ENCODE results near the gene COBL. TPM values are rescaled to one million over a fixed set of nuclear protein-coding genes. Genes with fewer than 3 reads are reported as not detected.

Gene COBL
- total and polyA plus RNA-seq, 9 of the 15 experiments (the other 6 are each of a cell fraction or from before 2014, with no cell fraction given): 0.01 to 2.4 (median 0.09) TPM; not detected in 3

DNA sequence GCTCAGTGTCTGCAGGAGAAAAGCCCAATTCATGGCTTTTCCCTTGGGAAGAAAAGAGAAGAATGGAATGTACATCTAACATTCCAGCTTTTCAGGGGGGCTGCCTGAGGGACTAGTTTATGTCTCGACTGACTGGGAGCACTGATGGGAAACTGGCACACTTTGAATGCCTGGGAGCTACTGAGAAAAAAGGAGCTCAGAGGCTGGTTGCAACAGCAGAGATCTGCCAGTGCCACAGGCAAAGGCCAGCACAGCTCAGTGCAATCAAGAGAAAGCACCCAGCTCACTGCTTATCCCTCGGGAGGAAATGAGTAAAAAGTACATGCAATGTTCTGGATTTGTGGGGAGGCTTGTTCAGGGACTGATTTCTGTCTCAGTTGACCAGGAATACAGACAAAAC is 226.2 kb downstream of the COBL start:
- Histone ChIP-seq H3K36me3 (ENCODE audit: control insufficient read depth, insufficient read depth, low read length) (no peaks in the 10 kb centered on the region), H3K9me3 (replicated peaks; ENCODE audit: control insufficient read depth, insufficient read depth, low read depth, low read length) (no peaks in the 10 kb centered on the region), H3K27me3 (ENCODE audit: control insufficient read depth in 2 of 2, insufficient read depth in 2 of 2, low read length in 2 of 2) (peaks cover 0 to 12% of the 10 kb centered on the region in 2 experiments; a peak in 2 of 5 replicates), H4K20me1 (replicated peaks; ENCODE audit: control insufficient read depth, insufficient read depth, low read length) (no peaks in the 10 kb centered on the region), H3K79me2 (ENCODE audit: control insufficient read depth, insufficient read depth, low read length) (no peaks in the 10 kb centered on the region), H3K4me1 (replicated peaks in 1 of 2; ENCODE audit: control insufficient read depth in 2 of 2, insufficient read depth in 2 of 2, low read length in 2 of 2) (no peaks in the 10 kb centered on the region), H3K4me3 (no peak overlapping the region), H3K27ac (ENCODE audit: extremely low read depth, low read depth, low read length) (no peak overlapping the region), H3K9me1 (ENCODE audit: control insufficient read depth, insufficient read depth, low read length) (no peaks in the 10 kb centered on the region), H2AFZ (ENCODE audit: low read depth, low read length) (no peak overlapping the region), H3K4me2 (ENCODE audit: insufficient read depth, low read length) (no peak overlapping the region), H3K9ac (ENCODE audit: insufficient read depth in 1 of 2, low read depth in 2 of 2, low read length in 2 of 2) (no peak overlapping the region)
- 0% methylated on average over 2 of the region's 2 CpGs for WGBS (ENCODE audit: insufficient coverage, low coverage, missing lambda C conversion rate)
- ATAC-seq (no peak), FAIRE-seq (no peak), DNase-seq (ENCODE audit: extremely low read depth in 1 of 4, low spot score in 3 of 4) (no peak)
- TF ChIP-seq NFATC3 (IDR thresholded peaks at IDR 0.05) (no peak), GTF2F1 (IDR thresholded peaks at IDR 0.05; ENCODE audit: low read depth, low read length) (no peak), ZBED1 (IDR thresholded peaks at IDR 0.05) (no peak), EP300 (IDR thresholded peaks at IDR 0.05; ENCODE audit: low read length) (no peak)
- TF ChIP-seq, protein P1, sequence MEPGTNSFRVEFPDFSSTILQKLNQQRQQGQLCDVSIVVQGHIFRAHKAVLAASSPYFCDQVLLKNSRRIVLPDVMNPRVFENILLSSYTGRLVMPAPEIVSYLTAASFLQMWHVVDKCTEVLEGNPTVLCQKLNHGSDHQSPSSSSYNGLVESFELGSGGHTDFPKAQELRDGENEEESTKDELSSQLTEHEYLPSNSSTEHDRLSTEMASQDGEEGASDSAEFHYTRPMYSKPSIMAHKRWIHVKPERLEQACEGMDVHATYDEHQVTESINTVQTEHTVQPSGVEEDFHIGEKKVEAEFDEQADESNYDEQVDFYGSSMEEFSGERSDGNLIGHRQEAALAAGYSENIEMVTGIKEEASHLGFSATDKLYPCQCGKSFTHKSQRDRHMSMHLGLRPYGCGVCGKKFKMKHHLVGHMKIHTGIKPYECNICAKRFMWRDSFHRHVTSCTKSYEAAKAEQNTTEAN (CRISPR knock-in tag; IDR thresholded peaks at IDR 0.05): no peak
- no TSS peak for BruUV-seq (replicated peaks)
- POLR2A ChIA-PET: no interaction called here
- CTCF ChIA-PET (ENCODE audit: low intra/inter-chr PET ratio): no interaction called here
- in situ Hi-C loops (cut with MboI) (no loop called here), intact Hi-C loops (cut with micrococcal nuclease) (no loop called here)

- in situ Hi-C loops (cut with MboI) (no loop called here), intact Hi-C loops (cut with micrococcal nuclease) (no loop called here)
- ChIA-PET POLR2A (no interaction called here), CTCF (ENCODE audit: low intra/inter-chr PET ratio) (no interaction called here)
- Histone ChIP-seq H3K36me3 (ENCODE audit: control insufficient read depth, insufficient read depth, low read length) (no peaks in the 10 kb centered on the region), H3K9ac (ENCODE audit: insufficient read depth in 1 of 2, low read depth in 2 of 2, low read length in 2 of 2) (no peak overlapping the region), H4K20me1 (replicated peaks; ENCODE audit: control insufficient read depth, insufficient read depth, low read length) (no peaks in the 10 kb centered on the region), H2AFZ (ENCODE audit: low read depth, low read length) (no peak overlapping the region), H3K4me3 (no peak overlapping the region), H3K79me2 (ENCODE audit: control insufficient read depth, insufficient read depth, low read length) (no peaks in the 10 kb centered on the region), H3K9me1 (ENCODE audit: control insufficient read depth, insufficient read depth, low read length) (no peaks in the 10 kb centered on the region), H3K27me3 (ENCODE audit: control insufficient read depth in 2 of 2, insufficient read depth in 2 of 2, low read length in 2 of 2) (peaks cover 11 to 49% of the 10 kb centered on the region in 2 experiments; a peak in 4 of 5 replicates), H3K4me2 (ENCODE audit: insufficient read depth, low read length) (no peak overlapping the region), H3K9me3 (replicated peaks; ENCODE audit: control insufficient read depth, insufficient read depth, low read depth, low read length) (no peaks in the 10 kb centered on the region), H3K4me1 (replicated peaks in 1 of 2; ENCODE audit: control insufficient read depth in 2 of 2, insufficient read depth in 2 of 2, low read length in 2 of 2) (no peaks in the 10 kb centered on the region), H3K27ac (ENCODE audit: extremely low read depth, low read depth, low read length) (no peak overlapping the region)
- FAIRE-seq: no peak
- DNase-seq (ENCODE audit: extremely low read depth in 1 of 4, low spot score in 3 of 4): no peak
- 0% methylated on average over 9 of the region's 12 CpGs for WGBS (ENCODE audit: insufficient coverage, low coverage, missing lambda C conversion rate)
- BruUV-seq (replicated peaks): no TSS peak
- no peak; the same call in 2 of the 3 replicates for ATAC-seq
- TF ChIP-seq, protein P2, sequence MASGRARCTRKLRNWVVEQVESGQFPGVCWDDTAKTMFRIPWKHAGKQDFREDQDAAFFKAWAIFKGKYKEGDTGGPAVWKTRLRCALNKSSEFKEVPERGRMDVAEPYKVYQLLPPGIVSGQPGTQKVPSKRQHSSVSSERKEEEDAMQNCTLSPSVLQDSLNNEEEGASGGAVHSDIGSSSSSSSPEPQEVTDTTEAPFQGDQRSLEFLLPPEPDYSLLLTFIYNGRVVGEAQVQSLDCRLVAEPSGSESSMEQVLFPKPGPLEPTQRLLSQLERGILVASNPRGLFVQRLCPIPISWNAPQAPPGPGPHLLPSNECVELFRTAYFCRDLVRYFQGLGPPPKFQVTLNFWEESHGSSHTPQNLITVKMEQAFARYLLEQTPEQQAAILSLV (tag; IDR thresholded peaks at IDR 0.05): no peak
Observed at GRCh38 chr7:51085034-51085692, 231.4 kb downstream of the COBL start.
